HEK293T (cell line): Measurements from ENCODE around the gene ZBTB33.

Experiments used
- ARNT ChIP-seq: fragments of 450-650 bp; IDR thresholded peaks from 2 replicates; pipeline ENCODE4 v1.6.1; 2017; ENCODE audit warnings: mild to moderate bottlenecking
- BHLHE40 ChIP-seq: fragments of 450-650 bp; IDR thresholded peaks from 2 replicates; pipeline ENCODE4 v1.6.1; 2016; ENCODE audit warnings: mild to moderate bottlenecking, moderate library complexity, borderline replicate concordance
- ELF4 ChIP-seq: fragments of 450-650 bp; IDR thresholded peaks from 2 replicates; pipeline ENCODE4 v1.6.1; 2017; ENCODE audit warnings: antibody characterized with exemption
- FOXK2 ChIP-seq: fragments of 450-650 bp; IDR thresholded peaks from 2 replicates; pipeline ENCODE4 v1.6.1; 2016; ENCODE audit warnings: mild to moderate bottlenecking
- FOXM1 ChIP-seq: fragments of 450-650 bp; IDR thresholded peaks from 2 replicates; pipeline ENCODE4 v1.6.1; 2017; ENCODE audit warnings: mild to moderate bottlenecking, borderline replicate concordance
- HDGF ChIP-seq: fragments of 450-650 bp; IDR thresholded peaks from 2 replicates; pipeline ENCODE4 v1.6.1; 2017; ENCODE audit warnings: antibody characterized with exemption, borderline replicate concordance
- L3MBTL2 ChIP-seq: fragments of 450-650 bp; conservative IDR thresholded peaks from 2 replicates; pipeline ENCODE4 v1.6.1; 2016; ENCODE audit warnings: mild to moderate bottlenecking
- LEF1 ChIP-seq: fragments of 450-650 bp; IDR thresholded peaks from 2 replicates; pipeline ENCODE4 v1.6.1; 2017; ENCODE audit warnings: mild to moderate bottlenecking, borderline replicate concordance
- NFRKB ChIP-seq: fragments of 450-650 bp; IDR thresholded peaks from 2 replicates; pipeline ENCODE4 v1.6.1; 2016; ENCODE audit warnings: mild to moderate bottlenecking, moderate library complexity
- SP1 ChIP-seq: fragments of 450-650 bp; IDR thresholded peaks from 2 replicates; pipeline ENCODE4 v1.6.1; 2017
- SUZ12 ChIP-seq: fragments of 450-650 bp; IDR thresholded peaks from 2 replicates; pipeline ENCODE4 v1.6.1; 2016; ENCODE audit warnings: mild to moderate bottlenecking
- TARDBP ChIP-seq: fragments of 450-650 bp; IDR thresholded peaks from 2 replicates; pipeline ENCODE4 v1.6.1; 2016

GRCh38 chrX:120281021-120281624 lies 30.5 kb downstream of the ZBTB33 start:
- TF ChIP-seq NFRKB: no peak
- TF ChIP-seq ELF4: no peak
- no peak for TF ChIP-seq LEF1
- no peak for TF ChIP-seq SUZ12
- no peak for TF ChIP-seq SP1
- no peak for TF ChIP-seq FOXM1
- TF ChIP-seq BHLHE40: no peak
- TF ChIP-seq FOXK2: no peak
- no peak for TF ChIP-seq ARNT
- TF ChIP-seq HDGF: no peak
- TF ChIP-seq L3MBTL2: no peak
- TF ChIP-seq TARDBP: no peak
